ENCODE data around the gene SSR3. TPM values are rescaled to one million over a fixed set of nuclear protein-coding genes. Genes with fewer than 3 reads are reported as not detected.

The SSR3 gene
- total RNA-seq, 4 donors from 2014 or later: 50.9 to 91.5 (median 65.3) TPM

DNA sequence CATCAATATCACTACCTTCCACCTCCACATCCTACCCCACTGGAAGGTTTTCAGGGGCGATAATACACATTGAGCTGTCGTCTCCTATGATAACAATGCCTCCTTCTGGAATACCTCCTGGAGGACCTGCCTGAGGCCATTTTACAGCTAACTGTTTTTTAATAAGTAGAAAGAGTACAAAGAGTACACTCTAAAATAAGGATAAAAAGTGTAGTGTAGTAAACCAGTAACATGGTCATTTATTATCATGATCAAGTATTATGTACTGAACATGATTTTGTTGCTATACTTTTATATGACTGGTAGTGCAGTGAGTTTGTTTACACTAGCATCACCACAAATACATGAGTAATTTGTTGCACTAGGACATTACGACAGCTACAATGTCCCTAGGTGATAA is 46.6 kb upstream of the SSR3 start:
- Histone ChIP-seq H3K27me3 (no peaks in the 10 kb centered on the region), H3K36me3 (no peaks in the 10 kb centered on the region), H3K4me1 (peaks cover 10 to 14% of the 10 kb centered on the region in 2 donors), H3K4me3 (no peak overlapping the region), H3K27ac (no peak overlapping the region), H3K9me3 (no peaks in the 10 kb centered on the region)
- DNase-seq (no peak), ATAC-seq (no peak)
- TF ChIP-seq, protein P1, sequence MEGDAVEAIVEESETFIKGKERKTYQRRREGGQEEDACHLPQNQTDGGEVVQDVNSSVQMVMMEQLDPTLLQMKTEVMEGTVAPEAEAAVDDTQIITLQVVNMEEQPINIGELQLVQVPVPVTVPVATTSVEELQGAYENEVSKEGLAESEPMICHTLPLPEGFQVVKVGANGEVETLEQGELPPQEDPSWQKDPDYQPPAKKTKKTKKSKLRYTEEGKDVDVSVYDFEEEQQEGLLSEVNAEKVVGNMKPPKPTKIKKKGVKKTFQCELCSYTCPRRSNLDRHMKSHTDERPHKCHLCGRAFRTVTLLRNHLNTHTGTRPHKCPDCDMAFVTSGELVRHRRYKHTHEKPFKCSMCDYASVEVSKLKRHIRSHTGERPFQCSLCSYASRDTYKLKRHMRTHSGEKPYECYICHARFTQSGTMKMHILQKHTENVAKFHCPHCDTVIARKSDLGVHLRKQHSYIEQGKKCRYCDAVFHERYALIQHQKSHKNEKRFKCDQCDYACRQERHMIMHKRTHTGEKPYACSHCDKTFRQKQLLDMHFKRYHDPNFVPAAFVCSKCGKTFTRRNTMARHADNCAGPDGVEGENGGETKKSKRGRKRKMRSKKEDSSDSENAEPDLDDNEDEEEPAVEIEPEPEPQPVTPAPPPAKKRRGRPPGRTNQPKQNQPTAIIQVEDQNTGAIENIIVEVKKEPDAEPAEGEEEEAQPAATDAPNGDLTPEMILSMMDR (IDR thresholded peaks at IDR 0.05 in 4 of 5, conservative IDR thresholded peaks at IDR 0.05 in 1 of 5): no peak
- no peak for TF ChIP-seq POLR2A (IDR thresholded peaks at IDR 0.05)
- in situ Hi-C loops (cut with MboI; ENCODE audit: low sequenced_read_pairs in 4 of 4): no loop called here
- intact Hi-C loops (cut with DNase I; ENCODE audit: low total_unique reads): no loop called here

DNA sequence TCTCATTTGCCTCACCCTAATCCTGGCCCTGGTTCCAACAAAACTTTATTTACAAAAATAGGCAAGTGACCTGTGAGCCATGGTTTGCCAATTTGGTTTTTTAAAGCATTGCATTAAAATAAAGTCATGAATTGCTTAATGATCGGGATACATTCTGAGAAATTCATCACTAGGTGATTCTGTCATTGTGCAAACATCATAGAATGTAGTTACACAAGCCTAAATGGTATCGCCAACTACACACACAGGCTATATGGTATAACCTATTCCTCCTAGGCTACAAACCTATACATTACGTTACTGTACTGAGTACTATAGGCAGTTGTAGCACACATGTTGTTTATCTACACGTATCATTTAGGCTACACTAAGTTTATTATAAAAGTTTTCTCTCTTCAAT is 45.9 kb upstream of the SSR3 start:
- peaks cover 5 to 14% of the 10 kb centered on the region in 2 donors for H3K4me1 ChIP-seq
- intact Hi-C loops (cut with DNase I; ENCODE audit: low total_unique reads): no loop called here

GRCh38 chr3:156599089-156599874 is 44.4 kb upstream of the SSR3 start:
- Histone ChIP-seq H3K27me3 (no peaks in the 10 kb centered on the region), H3K27ac (no peak overlapping the region), H3K9me3 (no peaks in the 10 kb centered on the region), H3K4me3 (no peak overlapping the region), H3K4me1 (peaks cover 0 to 12% of the 10 kb centered on the region in 2 donors), H3K36me3 (no peaks in the 10 kb centered on the region)
- in situ Hi-C loops (cut with MboI; ENCODE audit: low sequenced_read_pairs in 4 of 4): no loop called here
- TF ChIP-seq, protein P1 (IDR thresholded peaks at IDR 0.05 in 4 of 5, conservative IDR thresholded peaks at IDR 0.05 in 1 of 5): no peak
- TF ChIP-seq POLR2A (IDR thresholded peaks at IDR 0.05): no peak
- DNase-seq (no peak), ATAC-seq (no peak)
- intact Hi-C loops (cut with DNase I; ENCODE audit: low total_unique reads): no loop called here

More for the DNA sequence above, 45.9 kb upstream of the SSR3 start:
- no peaks in the 10 kb centered on the region for H3K36me3 ChIP-seq
- in situ Hi-C loops (cut with MboI; ENCODE audit: low sequenced_read_pairs in 4 of 4): no loop called here
- ATAC-seq (no peak), DNase-seq (no peak)
- no peaks in the 10 kb centered on the region for H3K27me3 ChIP-seq
- H3K9me3 ChIP-seq: no peaks in the 10 kb centered on the region
- H3K27ac ChIP-seq: no peak overlapping the region
- no peak overlapping the region for H3K4me3 ChIP-seq
- no peak for TF ChIP-seq POLR2A (IDR thresholded peaks at IDR 0.05)

GRCh38 chr3:156598413-156598812 is 43.5 kb upstream of the SSR3 start:
- Histone ChIP-seq H3K4me1 (peaks cover 4 to 18% of the 10 kb centered on the region in 2 donors), H3K4me3 (no peak overlapping the region), H3K36me3 (no peaks in the 10 kb centered on the region), H3K27ac (no peak overlapping the region), H3K27me3 (no peaks in the 10 kb centered on the region), H3K9me3 (no peaks in the 10 kb centered on the region)
- intact Hi-C loops (cut with DNase I; ENCODE audit: low total_unique reads): no loop called here
- no peak for DNase-seq
- in situ Hi-C loops (cut with MboI; ENCODE audit: low sequenced_read_pairs in 4 of 4): no loop called here
- TF ChIP-seq, protein P1 (IDR thresholded peaks at IDR 0.05 in 4 of 5, conservative IDR thresholded peaks at IDR 0.05 in 1 of 5): no peak
- no peak for TF ChIP-seq POLR2A (IDR thresholded peaks at IDR 0.05)
- ATAC-seq: no peak

DNA sequence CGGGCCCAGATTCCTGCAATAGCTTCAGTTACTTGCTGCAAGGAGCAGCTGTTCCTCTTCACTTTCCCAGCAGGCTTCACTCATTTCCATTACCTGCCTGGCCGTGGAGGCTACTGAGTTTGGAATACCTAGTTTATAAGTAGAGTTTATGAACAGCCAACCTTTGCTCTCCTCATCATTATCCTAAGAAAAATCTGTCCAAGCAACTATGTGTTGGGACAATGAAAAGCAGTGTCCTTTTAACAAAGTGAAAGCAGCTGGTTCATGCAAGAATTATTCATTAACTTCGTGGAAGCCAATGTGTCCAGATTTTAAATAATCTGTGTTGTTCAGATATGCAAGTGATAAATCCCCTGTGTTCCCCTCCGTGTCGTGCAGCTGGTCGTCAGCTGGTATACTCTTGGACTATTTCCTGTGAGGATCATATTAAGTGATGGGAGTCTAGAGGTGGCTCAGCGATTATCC is 39.3 kb upstream of the SSR3 start:
- TF ChIP-seq, protein P1 (IDR thresholded peaks at IDR 0.05 in 4 of 5, conservative IDR thresholded peaks at IDR 0.05 in 1 of 5): no peak
- TF ChIP-seq POLR2A (IDR thresholded peaks at IDR 0.05): no peak
- Histone ChIP-seq H3K9me3 (no peaks in the 10 kb centered on the region), H3K4me3 (peak overlapping the region; percentile 2 to 41 (median 36)), H3K27me3 (no peaks in the 10 kb centered on the region), H3K36me3 (no peaks in the 10 kb centered on the region), H3K4me1 (peaks cover 4 to 14% of the 10 kb centered on the region in 2 donors), H3K27ac (no peak overlapping the region)
- in situ Hi-C loops (cut with MboI; ENCODE audit: low sequenced_read_pairs in 4 of 4) (no loop called here), intact Hi-C loops (cut with DNase I; ENCODE audit: low total_unique reads) (no loop called here)
- peak in 1 of 2 donors; percentile 30 for ATAC-seq
- DNase-seq: no peak
